ENCODE data around the gene RRP12. TPM values are rescaled to one million over a fixed set of nuclear protein-coding genes. Genes with fewer than 3 reads are reported as not detected.

Gene RRP12
- total RNA-seq, 1 experiment from 2014 or later, result 16.5 TPM

DNA sequence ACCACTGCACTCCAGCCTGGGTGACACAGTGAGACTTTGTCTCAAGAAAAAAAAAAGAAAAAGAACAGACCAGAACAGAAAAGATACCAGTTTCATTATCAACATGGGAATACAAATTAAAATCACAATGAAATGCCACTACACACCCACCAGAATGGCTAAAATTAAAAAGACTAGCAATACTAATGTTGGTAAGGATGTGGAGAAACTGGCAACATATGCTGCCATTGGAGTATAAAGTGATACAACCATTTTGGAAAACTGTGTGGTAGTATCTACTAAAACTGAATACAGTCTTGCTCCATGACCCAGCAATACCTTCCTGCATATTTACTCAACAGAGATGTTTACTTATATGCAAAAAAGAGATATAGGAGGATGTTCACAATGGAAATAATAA, 2.9 kb upstream of the RRP12 start:
- H2AFZ ChIP-seq (ENCODE audit: low read length), result no peak overlapping the region
- H3K36me3 ChIP-seq (ENCODE audit: insufficient read depth, low read length), result no peaks in the 10 kb centered on the region
- H3K4me2 ChIP-seq (ENCODE audit: low read depth, low read length, poor library complexity, severe bottlenecking), result no peak overlapping the region
- DNase-seq, result no peak
- no peak overlapping the region for H3K4me3 ChIP-seq (ENCODE audit: low read length)
- no peak overlapping the region for H3K27ac ChIP-seq (ENCODE audit: low read length)
- peaks cover 10% of the 10 kb centered on the region; the same call in 1 of the 2 replicates for H3K79me2 ChIP-seq (ENCODE audit: low read length)
- no peaks in the 10 kb centered on the region for H4K20me1 ChIP-seq (ENCODE audit: insufficient read depth, low read depth, low read length)
- H3K9me2 ChIP-seq (replicated peaks; ENCODE audit: insufficient read depth, low read length), result no peaks in the 10 kb centered on the region
- H3K4me1 ChIP-seq (ENCODE audit: low read length), result peaks cover 9% of the 10 kb centered on the region
- no peaks in the 10 kb centered on the region for H3K27me3 ChIP-seq (ENCODE audit: low read length)
- H3K9ac ChIP-seq (ENCODE audit: low read length), result no peak overlapping the region
- H3K9me3 ChIP-seq (ENCODE audit: low read length), result no peaks in the 10 kb centered on the region

DNA sequence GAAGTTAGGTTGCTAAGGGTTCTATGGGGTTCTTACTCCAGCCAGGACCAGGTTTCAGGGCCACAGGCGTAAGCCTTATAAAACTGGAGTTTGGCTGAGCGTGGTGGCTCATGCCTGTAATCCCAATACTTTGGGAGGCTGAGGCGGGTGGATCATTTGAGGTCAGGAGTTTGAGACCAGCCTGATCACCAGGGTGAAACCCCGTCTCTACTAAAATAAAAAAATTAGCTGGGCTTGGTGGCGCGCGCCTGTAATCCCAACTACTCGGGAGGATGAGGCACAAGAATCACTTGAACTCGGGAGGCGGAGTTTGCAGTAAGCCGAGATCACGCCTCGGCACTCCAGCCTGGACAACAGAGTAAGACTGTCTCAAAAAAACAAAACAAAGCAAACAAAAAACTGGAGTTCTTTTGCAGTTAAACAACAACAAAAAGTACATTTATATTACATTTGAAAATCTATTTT, 347 bp upstream of the RRP12 start:
- Histone ChIP-seq H3K9ac (ENCODE audit: low read length) (peak overlapping the region; percentile 67; the same call in 1 of the 2 replicates), H2AFZ (ENCODE audit: low read length) (peak overlapping the region; percentile 56; the same call in 1 of the 2 replicates), H3K9me2 (replicated peaks; ENCODE audit: insufficient read depth, low read length) (no peaks in the 10 kb centered on the region), H3K27me3 (ENCODE audit: low read length) (no peaks in the 10 kb centered on the region), H3K27ac (ENCODE audit: low read length) (no peak overlapping the region), H3K79me2 (ENCODE audit: low read length) (peaks cover 10% of the 10 kb centered on the region; the same call in 1 of the 2 replicates), H4K20me1 (ENCODE audit: insufficient read depth, low read depth, low read length) (no peaks in the 10 kb centered on the region), H3K4me2 (ENCODE audit: low read depth, low read length, poor library complexity, severe bottlenecking) (peak overlapping the region; percentile 73), H3K4me1 (ENCODE audit: low read length) (peaks cover 7% of the 10 kb centered on the region), H3K36me3 (ENCODE audit: insufficient read depth, low read length) (no peaks in the 10 kb centered on the region), H3K9me3 (ENCODE audit: low read length) (no peaks in the 10 kb centered on the region), H3K4me3 (ENCODE audit: low read length) (peak overlapping the region; percentile 82; the same call in 1 of the 2 replicates)
- no peak for DNase-seq

DNA sequence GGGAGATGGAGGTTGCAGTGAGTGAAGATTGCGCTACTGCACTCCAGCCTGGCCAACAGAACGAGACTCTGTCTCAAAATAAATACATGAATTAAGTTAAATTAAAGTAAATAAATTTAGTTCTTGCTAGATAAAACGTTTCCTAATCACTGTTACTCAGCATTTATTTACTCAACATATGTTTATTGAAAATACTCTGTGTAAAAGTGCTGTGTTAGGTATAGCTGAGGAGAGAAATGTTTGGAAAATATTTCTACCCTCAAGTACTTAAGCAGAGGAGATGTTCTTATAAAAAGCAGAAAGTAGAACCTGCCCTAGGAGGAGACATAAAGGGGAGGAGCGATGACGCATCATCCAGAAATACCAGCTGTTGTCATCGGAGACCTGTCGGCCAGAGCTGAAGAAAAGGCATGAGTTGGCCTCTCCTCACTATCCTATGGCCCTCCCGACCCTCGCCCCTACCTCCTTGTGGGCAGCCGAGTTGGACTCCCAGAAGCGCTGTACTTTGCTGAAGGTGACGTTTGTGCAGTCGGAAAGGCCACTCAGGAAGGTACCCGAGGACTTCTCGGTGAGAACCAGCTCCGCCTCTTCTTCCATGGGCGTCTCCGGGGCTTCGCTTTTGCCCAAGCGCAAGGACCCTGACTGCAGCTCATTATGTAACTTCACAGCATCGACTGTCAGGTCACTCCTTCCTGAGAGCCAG, 1.1 kb downstream of the RRP12 start:
- peak overlapping the region; percentile 34 for H3K27ac ChIP-seq (ENCODE audit: low read length)
- H3K4me2 ChIP-seq (ENCODE audit: low read depth, low read length, poor library complexity, severe bottlenecking), result peak overlapping the region; percentile 73
- no peaks in the 10 kb centered on the region for H3K36me3 ChIP-seq (ENCODE audit: insufficient read depth, low read length)
- H3K27me3 ChIP-seq (ENCODE audit: low read length), result no peaks in the 10 kb centered on the region
- no peaks in the 10 kb centered on the region for H4K20me1 ChIP-seq (ENCODE audit: insufficient read depth, low read depth, low read length)
- H3K79me2 ChIP-seq (ENCODE audit: low read length), result peaks cover 10% of the 10 kb centered on the region; the same call in 1 of the 2 replicates
- peak; percentile 79 for DNase-seq
- peaks cover 7% of the 10 kb centered on the region for H3K4me1 ChIP-seq (ENCODE audit: low read length)
- no peaks in the 10 kb centered on the region for H3K9me3 ChIP-seq (ENCODE audit: low read length)
- H3K4me3 ChIP-seq (ENCODE audit: low read length), result peak overlapping the region; percentile 82
- peak overlapping the region; percentile 67 for H3K9ac ChIP-seq (ENCODE audit: low read length)
- H3K9me2 ChIP-seq (replicated peaks; ENCODE audit: insufficient read depth, low read length), result no peaks in the 10 kb centered on the region
- no peak overlapping the region for H2AFZ ChIP-seq (ENCODE audit: low read length)

DNA sequence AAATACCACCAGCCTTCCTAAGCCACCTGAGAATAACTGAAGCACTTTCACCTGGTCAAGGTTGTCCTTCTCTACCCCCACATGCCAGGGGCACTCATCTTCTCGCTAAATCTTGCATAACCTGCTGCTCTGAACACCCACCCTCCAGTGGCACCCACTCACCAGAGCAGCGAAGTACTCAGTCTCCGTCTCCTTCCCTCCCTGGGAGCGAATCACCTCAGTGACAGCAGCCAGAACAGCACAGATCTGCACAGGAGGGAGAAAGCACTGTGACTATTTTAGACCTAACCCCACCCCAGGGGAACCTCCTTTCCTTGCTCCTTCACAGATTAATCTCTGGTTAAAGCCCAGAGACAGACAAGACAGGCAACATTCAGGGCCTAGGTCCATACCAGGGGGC, 5.1 kb downstream of the RRP12 start:
- Histone ChIP-seq H3K27ac (ENCODE audit: low read length) (no peak overlapping the region), H3K36me3 (ENCODE audit: insufficient read depth, low read length) (no peaks in the 10 kb centered on the region), H3K27me3 (ENCODE audit: low read length) (no peaks in the 10 kb centered on the region), H2AFZ (ENCODE audit: low read length) (no peak overlapping the region), H3K79me2 (ENCODE audit: low read length) (peaks cover 10% of the 10 kb centered on the region; the same call in 1 of the 2 replicates), H3K9me2 (replicated peaks; ENCODE audit: insufficient read depth, low read length) (no peaks in the 10 kb centered on the region), H4K20me1 (ENCODE audit: insufficient read depth, low read depth, low read length) (no peaks in the 10 kb centered on the region), H3K4me1 (ENCODE audit: low read length) (peaks cover 3% of the 10 kb centered on the region; the same call in 1 of the 2 replicates), H3K4me3 (ENCODE audit: low read length) (no peak overlapping the region), H3K9ac (ENCODE audit: low read length) (no peak overlapping the region), H3K9me3 (ENCODE audit: low read length) (no peaks in the 10 kb centered on the region), H3K4me2 (ENCODE audit: low read depth, low read length, poor library complexity, severe bottlenecking) (no peak overlapping the region)
- no peak for DNase-seq

DNA sequence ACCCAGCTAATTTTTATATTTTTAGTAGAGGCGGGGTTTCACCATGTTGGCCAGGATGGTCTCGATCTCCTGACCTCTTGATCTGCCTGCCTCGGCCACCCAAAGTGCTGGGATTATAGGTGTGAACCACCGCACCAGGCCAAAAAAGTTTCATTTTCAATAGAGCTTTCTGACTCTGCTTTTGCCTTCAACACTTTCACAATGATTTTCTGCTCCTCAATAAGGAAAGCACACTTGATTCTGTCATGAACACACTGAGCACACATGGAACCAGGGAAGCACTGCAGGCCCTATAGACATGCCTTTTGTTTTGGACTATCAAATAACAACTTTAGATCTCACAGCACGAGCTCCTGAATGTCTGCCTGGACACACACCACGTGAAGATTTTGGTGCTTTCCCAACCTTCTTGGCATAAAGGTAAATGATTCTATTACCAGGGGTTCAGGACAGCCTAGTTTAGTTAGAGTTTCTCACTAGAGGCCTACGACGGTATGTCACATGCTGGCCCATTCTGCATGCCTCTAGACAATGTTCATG, 8.0 kb downstream of the RRP12 start:
- Histone ChIP-seq H3K9ac (ENCODE audit: low read length) (no peak overlapping the region), H3K4me3 (ENCODE audit: low read length) (no peak overlapping the region), H3K9me3 (ENCODE audit: low read length) (no peaks in the 10 kb centered on the region), H3K36me3 (ENCODE audit: insufficient read depth, low read length) (no peaks in the 10 kb centered on the region), H3K27me3 (ENCODE audit: low read length) (no peaks in the 10 kb centered on the region), H3K27ac (ENCODE audit: low read length) (no peak overlapping the region), H4K20me1 (ENCODE audit: insufficient read depth, low read depth, low read length) (no peaks in the 10 kb centered on the region), H3K4me1 (ENCODE audit: low read length) (no peaks in the 10 kb centered on the region), H3K9me2 (replicated peaks; ENCODE audit: insufficient read depth, low read length) (no peaks in the 10 kb centered on the region), H3K4me2 (ENCODE audit: low read depth, low read length, poor library complexity, severe bottlenecking) (no peak overlapping the region), H2AFZ (ENCODE audit: low read length) (no peak overlapping the region), H3K79me2 (ENCODE audit: low read length) (no peaks in the 10 kb centered on the region)
- no peak for DNase-seq

DNA sequence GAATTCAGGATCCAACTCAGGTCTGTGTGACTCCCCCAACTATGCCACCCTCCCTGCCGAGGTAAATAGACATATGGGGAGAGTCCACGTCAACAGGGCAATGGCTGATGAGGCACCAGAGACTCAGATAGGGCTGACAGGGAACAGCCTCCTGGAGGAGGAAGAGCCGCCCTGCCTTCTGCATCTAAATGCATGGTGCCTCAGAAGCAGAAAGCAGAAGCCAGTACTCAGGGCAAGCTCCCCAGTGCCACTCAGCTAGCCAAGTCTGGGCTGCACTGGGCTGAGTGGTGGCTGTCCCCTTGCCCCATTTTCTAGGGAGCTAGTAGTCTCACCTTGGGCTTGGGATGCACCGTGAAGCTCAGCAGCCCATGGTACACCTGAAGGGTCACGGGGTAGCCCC, 11.0 kb downstream of the RRP12 start:
- no peak for DNase-seq
- no peaks in the 10 kb centered on the region for H3K79me2 ChIP-seq (ENCODE audit: low read length)
- H2AFZ ChIP-seq (ENCODE audit: low read length), result no peak overlapping the region
- no peaks in the 10 kb centered on the region for H3K9me2 ChIP-seq (replicated peaks; ENCODE audit: insufficient read depth, low read length)
- no peak overlapping the region for H3K4me3 ChIP-seq (ENCODE audit: low read length)
- no peak overlapping the region for H3K9ac ChIP-seq (ENCODE audit: low read length)
- no peak overlapping the region for H3K4me2 ChIP-seq (ENCODE audit: low read depth, low read length, poor library complexity, severe bottlenecking)
- H3K9me3 ChIP-seq (ENCODE audit: low read length), result no peaks in the 10 kb centered on the region
- H4K20me1 ChIP-seq (ENCODE audit: insufficient read depth, low read depth, low read length), result no peaks in the 10 kb centered on the region
- no peaks in the 10 kb centered on the region for H3K27me3 ChIP-seq (ENCODE audit: low read length)
- no peaks in the 10 kb centered on the region for H3K36me3 ChIP-seq (ENCODE audit: insufficient read depth, low read length)
- no peak overlapping the region for H3K27ac ChIP-seq (ENCODE audit: low read length)
- H3K4me1 ChIP-seq (ENCODE audit: low read length), result no peaks in the 10 kb centered on the region

DNA sequence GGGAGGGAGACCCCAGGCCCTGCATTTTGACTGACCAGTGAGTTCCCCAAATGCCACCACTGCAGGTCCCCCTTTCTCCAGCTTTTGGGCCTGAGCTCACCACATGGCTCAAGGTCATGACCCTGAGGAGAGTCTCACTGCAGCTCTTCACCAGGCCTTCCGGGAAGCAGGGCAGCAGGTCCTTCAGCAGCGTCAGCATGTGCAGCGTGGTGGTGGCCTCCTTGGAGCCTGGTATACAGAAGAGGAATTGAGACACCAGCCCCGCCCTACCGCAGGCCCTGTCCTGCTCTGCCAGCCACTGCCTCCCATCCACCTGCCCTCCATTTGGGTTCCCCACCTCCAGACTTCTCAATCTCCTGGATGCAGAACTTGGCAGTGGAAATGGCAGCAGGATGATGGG, 13.0 kb downstream of the RRP12 start:
- Histone ChIP-seq H3K9me2 (replicated peaks; ENCODE audit: insufficient read depth, low read length) (no peaks in the 10 kb centered on the region), H3K4me3 (ENCODE audit: low read length) (no peak overlapping the region), H3K9ac (ENCODE audit: low read length) (no peak overlapping the region), H3K79me2 (ENCODE audit: low read length) (no peaks in the 10 kb centered on the region), H3K9me3 (ENCODE audit: low read length) (no peaks in the 10 kb centered on the region), H3K27ac (ENCODE audit: low read length) (no peak overlapping the region), H3K36me3 (ENCODE audit: insufficient read depth, low read length) (no peaks in the 10 kb centered on the region), H3K27me3 (ENCODE audit: low read length) (no peaks in the 10 kb centered on the region), H2AFZ (ENCODE audit: low read length) (no peak overlapping the region), H4K20me1 (ENCODE audit: insufficient read depth, low read depth, low read length) (no peaks in the 10 kb centered on the region), H3K4me1 (ENCODE audit: low read length) (no peaks in the 10 kb centered on the region), H3K4me2 (ENCODE audit: low read depth, low read length, poor library complexity, severe bottlenecking) (no peak overlapping the region)
- no peak for DNase-seq

DNA sequence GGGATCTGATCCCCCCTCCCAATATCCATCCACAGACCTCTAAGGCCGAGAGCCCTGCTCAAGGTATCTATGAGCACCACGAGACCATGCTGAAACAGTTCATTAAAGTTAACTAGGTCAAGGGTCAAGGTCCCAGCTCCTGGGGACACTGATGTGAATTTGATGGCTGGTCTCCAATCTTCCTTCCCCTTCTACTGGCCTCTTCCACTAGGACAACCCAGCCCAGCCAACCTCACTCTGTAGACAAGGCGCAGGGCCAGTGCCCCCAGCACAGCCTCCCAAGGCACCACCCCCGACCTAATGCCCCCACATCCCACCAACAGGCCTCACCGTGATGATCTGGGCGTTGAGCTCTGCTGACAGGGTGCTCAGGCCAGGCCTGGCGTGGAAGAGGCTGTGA, 15.6 kb downstream of the RRP12 start:
- H3K4me1 ChIP-seq (ENCODE audit: low read length), result no peaks in the 10 kb centered on the region
- no peak overlapping the region for H3K9ac ChIP-seq (ENCODE audit: low read length)
- no peaks in the 10 kb centered on the region for H3K9me2 ChIP-seq (replicated peaks; ENCODE audit: insufficient read depth, low read length)
- H3K4me2 ChIP-seq (ENCODE audit: low read depth, low read length, poor library complexity, severe bottlenecking), result no peak overlapping the region
- no peaks in the 10 kb centered on the region for H3K9me3 ChIP-seq (ENCODE audit: low read length)
- H4K20me1 ChIP-seq (ENCODE audit: insufficient read depth, low read depth, low read length), result no peaks in the 10 kb centered on the region
- no peaks in the 10 kb centered on the region for H3K27me3 ChIP-seq (ENCODE audit: low read length)
- H3K4me3 ChIP-seq (ENCODE audit: low read length), result no peak overlapping the region
- no peak for DNase-seq
- H3K79me2 ChIP-seq (ENCODE audit: low read length), result no peaks in the 10 kb centered on the region
- no peaks in the 10 kb centered on the region for H3K36me3 ChIP-seq (ENCODE audit: insufficient read depth, low read length)
- H2AFZ ChIP-seq (ENCODE audit: low read length), result no peak overlapping the region
- H3K27ac ChIP-seq (ENCODE audit: low read length), result no peak overlapping the region
